Calu3 (cell line): ENCODE measurements around the gene ARL8B. TPM values are rescaled to one million over a fixed set of nuclear protein-coding genes. Genes with fewer than 3 reads are reported as not detected.

Experiments
- BruUV-seq: library from RNA; stranded (reverse); fragments of 400-500 nt; replicated peaks from 2 replicates; lab custom pipeline; 2021; lab: Mats Ljungman, UMichigan
- CTCF ChIA-PET: fragments of 300-600 bp; sonication (Branson Sonifier 250); formaldehyde crosslinking; loops from one replicate; lab custom pipeline; 2022; ENCODE audit warnings: antibody characterized with exemption; lab: Charles Lee
- DNase-seq: peaks from one replicate; pipeline ENCODE4 v3.0.0; 2022
- H3K27ac Mint-ChIP-seq: one replicate; pipeline ENCODE4 v1.8.0; 2022; ENCODE audit warnings: mixed read lengths; ENCODE audit not compliant: unreplicated experiment
- H3K27me3 Mint-ChIP-seq: one replicate; pipeline ENCODE4 v1.8.0; 2022; ENCODE audit warnings: mixed read lengths; ENCODE audit not compliant: unreplicated experiment
- H3K36me3 Mint-ChIP-seq: one replicate; pipeline ENCODE4 v1.8.0; 2022; ENCODE audit warnings: mild to moderate bottlenecking, moderate library complexity, mixed read lengths; ENCODE audit not compliant: insufficient read depth, unreplicated experiment
- H3K4me1 Mint-ChIP-seq: one replicate; pipeline ENCODE4 v1.8.0; 2022; ENCODE audit warnings: mild to moderate bottlenecking, low read depth, mixed read lengths; ENCODE audit not compliant: unreplicated experiment
- H3K4me3 Mint-ChIP-seq: one replicate; pipeline ENCODE4 v1.8.0; 2022; ENCODE audit warnings: mild to moderate bottlenecking, low read depth, moderate library complexity, mixed read lengths; ENCODE audit not compliant: unreplicated experiment
- H3K9me3 Mint-ChIP-seq: one replicate; pipeline ENCODE4 v1.8.0; 2022; ENCODE audit warnings: low read depth, mixed read lengths; ENCODE audit not compliant: unreplicated experiment
- CTCF ChIP-seq: fragments of 200-600 bp; IDR thresholded peaks from one replicate; pipeline ENCODE4 v1.8.0; 2022; ENCODE audit warnings: antibody characterized with exemption; ENCODE audit not compliant: unreplicated experiment
- intact Hi-C: fragments of 100-400 bp; cut with micrococcal nuclease; formaldehyde crosslinking; loops from one replicate; pipeline ENCODE4 v1.10.0; 2022; ENCODE audit not compliant: unreplicated experiment
- total RNA-seq: library from RNA; stranded (reverse); gene quantifications from 2 replicates; pipeline ENCODE4 v1.2.3, GENCODE V29; 2022

ARL8B gene
- total RNA-seq, 1 experiment from 2014 or later = 47.0 TPM

GRCh38 chr3:5227812-5228211 lies 105.7 kb downstream of the ARL8B start:
- TF ChIP-seq CTCF = no peak
- CTCF ChIA-PET = interaction anchor here (0.5 to 0.6 kb wide), 2 partner anchors 10 to 1724 kb away, joined by 3 to 7 read pairs; no protein-coding TSS in a partner anchor
- H3K27ac Mint-ChIP-seq = no peak overlapping the region
- no peaks in the 10 kb centered on the region for H3K36me3 Mint-ChIP-seq
- BruUV-seq = no TSS peak
- intact Hi-C loops = loop anchor here (10.0 kb wide), 1 partner anchor 197 kb away; no protein-coding TSS in a partner anchor
- H3K4me3 Mint-ChIP-seq = no peak overlapping the region
- H3K27me3 Mint-ChIP-seq = no peaks in the 10 kb centered on the region
- peaks cover 4% of the 10 kb centered on the region for H3K4me1 Mint-ChIP-seq
- no peaks in the 10 kb centered on the region for H3K9me3 Mint-ChIP-seq
- DNase-seq = no peak

- Mint-ChIP-seq H3K36me3 (no peaks in the 10 kb centered on the region), H3K27me3 (no peaks in the 10 kb centered on the region), H3K27ac (no peak overlapping the region), H3K9me3 (no peaks in the 10 kb centered on the region), H3K4me3 (no peak overlapping the region), H3K4me1 (peaks cover 11% of the 10 kb centered on the region)
- no TSS peak for BruUV-seq
- intact Hi-C loops = loop anchor here (10.0 kb wide), 1 partner anchor 195 kb away; no protein-coding TSS in a partner anchor
- no peak for DNase-seq
- TF ChIP-seq CTCF = no peak
- CTCF ChIA-PET = no interaction called here
Observed at GRCh38 chr3:5229414-5229813, 107.3 kb downstream of the ARL8B start.

Other genes with a start within 250 kb of the ARL8B start
- gene BHLHE40, start 142.9 kb upstream of the ARL8B start, total RNA-seq = 62.2 and 71.9 TPM in 2 replicates
- gene EDEM1, start 65.4 kb downstream of the ARL8B start, total RNA-seq = 52.7 and 65.9 TPM in 2 replicates